Measurements from ENCODE around the gene USP3.

- TF ChIP-seq CTCF (IDR thresholded peaks at IDR 0.05) (no peak), EZH2 (IDR thresholded peaks at IDR 0.05) (no peak)
Measured at GRCh38 chr15:63572749-63573464, 68.5 kb downstream of the USP3 start.
